Anterior cingulate cortex (tissue), 58 donors: ENCODE data around the gene KRT74.

Experiments used
- DNase-seq, 58 donors: peaks; one replicate each; lab custom pipeline; 2025; lab: John Stamatoyannopoulos, UW

KRT74 gene

DNA sequence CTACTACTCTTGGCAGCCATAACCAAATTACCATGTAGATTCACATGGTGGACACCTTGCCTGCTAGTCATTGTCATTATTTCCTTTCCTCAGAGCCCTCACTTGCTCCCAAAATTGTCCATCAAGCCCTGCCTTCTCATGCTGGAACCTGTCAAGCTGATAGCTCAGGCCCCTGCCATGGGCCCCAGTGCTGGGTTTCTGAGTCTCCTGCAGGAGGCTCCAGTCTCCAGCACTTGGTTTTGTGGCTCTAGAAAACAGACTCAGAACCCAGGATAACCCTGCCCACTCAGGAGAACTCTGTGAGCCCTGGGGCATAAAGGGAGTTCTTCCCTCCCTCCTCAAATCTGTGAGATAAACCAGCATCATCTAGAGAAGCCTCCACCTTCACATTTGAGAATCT is 31.5 kb downstream of the KRT74 start:
- no peak for DNase-seq

- DNase-seq: no peak
Measured at GRCh38 chr12:52541709-52542108, 31.9 kb downstream of the KRT74 start.

DNA sequence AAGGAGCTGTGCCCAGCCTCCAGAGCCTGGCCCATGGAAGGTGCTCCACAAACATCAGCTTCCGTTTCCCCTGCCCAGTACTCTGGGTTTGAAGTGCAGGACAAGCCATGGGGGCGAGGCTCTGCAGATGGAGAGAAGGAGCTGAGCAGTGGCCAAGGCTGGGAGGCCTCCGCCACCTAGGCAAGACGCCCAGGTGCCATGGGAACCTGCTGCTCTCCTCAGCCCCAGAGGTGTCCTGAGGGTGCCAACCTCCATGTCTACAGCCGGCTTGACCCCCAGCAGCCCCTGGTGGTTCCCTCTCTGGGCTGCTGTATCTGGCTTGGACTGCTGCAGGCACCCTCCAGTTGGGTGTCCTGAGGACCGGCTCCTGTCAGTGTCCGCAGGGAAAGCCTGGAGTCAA is 33.1 kb downstream of the KRT74 start:
- no peak for DNase-seq

DNA sequence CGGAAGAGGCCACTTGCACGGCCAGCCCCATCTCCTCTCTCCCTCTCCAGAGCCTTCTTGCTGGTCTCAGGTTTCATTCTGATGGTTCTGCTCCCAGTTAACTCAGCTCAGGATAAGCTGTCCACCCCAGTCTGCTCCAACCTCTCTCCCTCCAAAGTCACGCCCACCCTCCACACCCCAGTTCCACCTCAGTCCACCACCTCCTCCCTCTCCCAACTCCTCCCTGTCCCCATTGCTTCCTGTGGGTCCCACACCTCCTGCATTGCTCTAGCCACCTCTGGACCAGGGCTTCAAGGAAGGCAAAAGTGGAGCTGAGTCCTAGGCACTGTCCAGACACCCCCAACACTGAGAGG is 33.8 kb downstream of the KRT74 start:
- DNase-seq: no peak

DNA sequence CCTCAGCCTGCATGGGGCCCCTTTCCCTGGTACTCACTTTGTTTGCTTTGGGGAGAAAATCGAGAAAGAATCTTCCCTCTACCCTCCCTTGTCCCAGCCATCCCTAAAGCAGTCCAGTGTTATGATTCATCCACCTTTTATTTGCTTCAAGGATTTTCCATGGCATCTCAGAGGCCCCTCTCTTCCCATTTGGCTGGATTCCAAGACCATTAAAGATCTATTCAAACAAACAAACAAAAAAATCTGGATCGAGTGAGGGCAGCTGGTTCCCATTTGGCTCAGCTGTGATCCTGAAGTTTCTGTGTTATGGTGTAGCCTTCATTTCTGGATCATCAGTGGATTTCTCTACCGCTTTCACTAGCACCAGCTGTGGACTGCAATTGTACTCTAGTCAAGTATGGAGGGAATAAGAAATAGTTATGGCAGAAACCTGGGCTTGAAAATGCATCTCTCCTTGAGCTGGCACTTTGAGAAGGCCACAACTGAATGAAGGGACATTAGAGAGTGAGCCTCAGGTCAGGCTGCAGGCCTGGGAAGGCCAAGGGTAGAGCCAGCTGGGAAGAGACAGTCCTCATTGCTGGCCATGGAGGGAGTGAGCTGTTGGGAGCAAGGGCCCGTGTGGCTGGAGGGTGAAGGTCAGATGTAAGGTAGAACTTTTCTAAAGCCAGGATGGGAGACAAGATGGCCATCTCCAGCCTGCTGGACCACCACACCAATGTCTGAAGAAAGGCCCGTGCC is 34.4 kb downstream of the KRT74 start:
- DNase-seq: peak in 1 of 58 donors; percentile 4

DNA sequence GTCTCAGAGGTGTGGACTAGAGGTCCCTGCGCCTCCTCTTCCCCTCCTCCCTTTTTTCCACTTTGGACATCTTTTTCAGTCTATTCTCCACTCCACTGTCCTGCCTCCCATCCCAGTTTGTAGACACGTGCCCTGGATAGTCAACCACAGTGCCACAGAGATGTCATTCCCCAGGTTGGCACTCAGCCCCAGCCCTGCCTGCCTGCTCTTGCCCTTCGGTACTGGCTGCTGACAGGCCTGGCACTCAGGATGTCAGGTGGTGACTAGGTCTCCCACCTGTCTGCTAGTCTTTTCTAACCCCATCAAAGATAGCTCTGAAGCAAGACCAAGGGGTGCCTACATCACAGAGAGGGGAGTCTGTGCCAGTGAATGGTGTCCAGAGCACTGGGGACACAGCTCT is 36.5 kb downstream of the KRT74 start:
- no peak for DNase-seq

GRCh38 chr12:52535574-52535973 is 38.1 kb downstream of the KRT74 start:
- DNase-seq: no peak

DNA sequence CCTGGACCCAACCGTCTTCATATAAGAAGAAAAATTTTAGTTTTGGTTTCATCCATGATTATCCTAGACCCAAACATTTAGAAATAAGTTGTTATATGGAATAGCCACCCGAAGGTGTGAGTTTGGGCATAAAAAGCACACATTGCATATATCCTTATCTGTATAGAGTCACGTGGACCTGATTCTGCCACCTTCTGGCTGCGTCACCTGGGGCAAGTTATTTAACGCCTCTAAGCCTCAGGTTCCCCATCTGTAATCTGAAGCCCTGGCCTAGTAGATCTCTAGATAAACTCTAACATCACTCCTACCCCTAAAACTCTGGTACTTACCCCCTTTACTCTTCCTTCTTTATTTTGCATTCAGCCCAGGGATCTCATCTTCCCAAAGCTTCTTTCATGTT is 39.2 kb downstream of the KRT74 start:
- DNase-seq: no peak

GRCh38 chr12:52533686-52534470 is 39.8 kb downstream of the KRT74 start:
- peak in 2 of 58 donors; percentile 6 for DNase-seq

- no peak for DNase-seq
Measured at GRCh38 chr12:52532636-52533035, 41.0 kb downstream of the KRT74 start.

- peak in 3 of 58 donors; percentile 11 to 21 (median 20) for DNase-seq
Measured at GRCh38 chr12:52531566-52532300, 41.9 kb downstream of the KRT74 start.

- DNase-seq: no peak
Measured at GRCh38 chr12:52530905-52531304, 42.7 kb downstream of the KRT74 start.

GRCh38 chr12:52530366-52530765 is 43.3 kb downstream of the KRT74 start:
- DNase-seq: no peak

- no peak for DNase-seq
Measured at GRCh38 chr12:52529846-52530245, 43.8 kb downstream of the KRT74 start.

DNA sequence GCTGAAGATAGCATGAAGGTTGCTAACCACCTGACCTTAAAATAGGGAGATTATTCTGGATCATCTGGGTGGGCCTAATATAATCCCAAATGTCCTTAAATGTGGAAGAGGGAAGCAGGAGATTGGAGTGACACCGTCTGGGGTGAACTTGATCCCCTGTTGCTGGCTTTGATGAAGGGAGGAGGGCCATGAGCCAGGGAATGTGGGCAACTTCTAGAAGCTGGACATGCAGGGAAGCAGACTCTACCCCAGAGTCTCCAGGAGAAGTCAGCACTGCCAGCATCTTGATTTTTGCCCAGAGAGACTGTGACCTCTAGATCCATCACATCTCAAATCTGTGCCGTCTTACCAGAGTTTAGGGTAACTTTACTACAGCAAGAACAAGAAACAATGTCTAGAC is 44.2 kb downstream of the KRT74 start:
- no peak for DNase-seq

- DNase-seq: peak in 41 of 58 donors; percentile 17 to 76 (median 49)
Measured at GRCh38 chr12:52528641-52529143, 45.0 kb downstream of the KRT74 start.

- DNase-seq: no peak
Measured at GRCh38 chr12:52527121-52527800, 46.4 kb downstream of the KRT74 start.

DNA sequence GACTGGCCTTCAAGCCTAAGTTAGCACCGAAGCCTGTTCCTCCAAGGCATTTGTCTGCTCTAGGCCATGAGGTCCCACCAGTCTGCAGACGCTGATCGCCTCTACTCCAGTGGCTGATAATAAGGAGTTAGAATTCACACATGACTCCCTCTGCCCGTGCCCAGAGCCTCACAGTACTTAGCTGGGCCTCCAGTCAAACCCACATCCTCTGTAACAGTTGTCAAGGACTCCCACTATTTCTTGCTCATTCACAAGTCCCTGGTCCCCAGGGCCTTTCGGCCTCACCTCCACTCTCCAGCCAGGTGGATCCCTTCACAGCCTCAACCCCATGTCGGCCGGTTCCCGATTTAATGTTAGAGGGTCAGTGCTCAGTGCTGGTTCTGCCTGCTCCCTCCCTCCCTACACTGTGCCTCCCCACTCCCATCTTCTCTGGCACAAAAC is 47.1 kb downstream of the KRT74 start:
- DNase-seq: no peak

DNA sequence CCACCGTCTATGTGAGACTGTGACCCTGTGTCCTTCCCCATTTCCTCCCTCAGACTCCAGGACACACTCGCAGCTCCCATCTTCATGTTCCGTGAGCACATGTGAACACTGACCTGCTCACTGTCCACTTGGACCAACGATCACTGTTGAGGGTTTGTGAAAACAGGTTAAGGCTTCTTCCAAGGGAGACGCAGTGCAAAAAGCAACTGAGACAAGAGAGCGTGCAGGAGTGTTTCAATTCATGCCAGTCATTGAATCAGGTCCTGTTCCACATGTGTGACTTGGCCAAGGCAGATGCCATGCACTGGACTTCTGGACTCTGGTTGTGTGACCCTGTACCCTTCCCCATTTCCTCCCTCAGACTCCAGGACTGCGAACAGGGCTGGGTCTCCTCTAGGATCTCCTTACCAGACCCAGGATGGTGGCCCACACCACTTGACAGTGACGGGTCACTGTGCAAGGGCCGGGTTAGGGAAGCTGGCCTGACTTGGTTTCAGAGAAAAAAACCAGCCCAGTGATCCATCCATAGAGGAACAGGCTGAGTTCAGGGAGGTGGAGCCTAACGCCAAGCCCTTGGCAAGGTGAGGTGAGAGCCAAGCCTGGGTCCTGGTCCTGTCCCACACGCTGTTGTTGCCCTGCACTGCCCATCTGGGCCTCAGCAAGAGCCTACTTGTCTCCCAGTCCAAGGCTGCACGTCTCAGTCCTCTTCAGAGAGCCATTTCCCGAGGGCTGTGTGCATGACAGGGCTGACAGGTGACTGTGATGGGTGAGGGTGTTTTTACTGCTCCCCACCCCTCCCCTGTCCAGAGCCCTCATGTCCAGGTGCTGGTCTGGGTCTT is 47.8 kb downstream of the KRT74 start:
- no peak for DNase-seq
